Measurements from ENCODE around the gene MARK2.

GRCh38 chr11:63913866-63914830, 75.2 kb downstream of the MARK2 start:
- no peak for TF ChIP-seq CTCF (IDR thresholded peaks at IDR 0.05)
- no peak for TF ChIP-seq POLR2AphosphoS5 (IDR thresholded peaks at IDR 0.05)
- TF ChIP-seq POLR2A (IDR thresholded peaks at IDR 0.05) = no peak
- TF ChIP-seq EP300 (IDR thresholded peaks at IDR 0.05) = no peak
